DMS 273 treated with DMSO at 0.1 percent for 48 hours (cell line): ENCODE measurements around the gene RNF212B.
"Not testable (repeated sequence)": the region's sequence is repeated elsewhere in the genome, so short reads cannot be mapped to it uniquely, and the experiment has no call there.

ENCODE experiments used
- DNase-seq: peaks from one replicate; lab custom pipeline; 2025; lab: John Stamatoyannopoulos, UW

Gene RNF212B

GRCh38 chr14:23243066-23243465 lies 5.3 kb downstream of the RNF212B start:
- DNase-seq: no peak

GRCh38 chr14:23245282-23245681 lies 7.5 kb downstream of the RNF212B start:
- no peak for DNase-seq

- DNase-seq: no peak
These were observed 10.9 kb downstream of the RNF212B start for GRCh38 chr14:23248601-23249000.

- DNase-seq: no peak
These were observed 12.1 kb downstream of the RNF212B start for GRCh38 chr14:23249824-23250223.

GRCh38 chr14:23252006-23252405 lies 14.3 kb downstream of the RNF212B start:
- DNase-seq: no peak

- no peak for DNase-seq
These were observed 14.9 kb downstream of the RNF212B start for GRCh38 chr14:23252420-23253333.

- no peak for DNase-seq
These were observed 20.5 kb downstream of the RNF212B start for GRCh38 chr14:23258256-23258655.

- no peak for DNase-seq
These were observed 21.7 kb downstream of the RNF212B start for GRCh38 chr14:23259426-23259825.

GRCh38 chr14:23260849-23261248 lies 23.1 kb downstream of the RNF212B start:
- not testable (repeated sequence) for DNase-seq

- no peak for DNase-seq
These were observed 31.5 kb downstream of the RNF212B start for GRCh38 chr14:23269193-23269592.

GRCh38 chr14:23275412-23275811 lies 37.7 kb downstream of the RNF212B start:
- no peak for DNase-seq

- DNase-seq: no peak
These were observed 39.5 kb downstream of the RNF212B start for GRCh38 chr14:23277189-23277588.

GRCh38 chr14:23277928-23278327 lies 40.2 kb downstream of the RNF212B start:
- DNase-seq: not testable (repeated sequence)

- DNase-seq: no peak
These were observed 43.5 kb downstream of the RNF212B start for GRCh38 chr14:23281247-23281646.

GRCh38 chr14:23284654-23285529 lies 47.2 kb downstream of the RNF212B start:
- DNase-seq: no peak

- no peak for DNase-seq
These were observed 47.8 kb downstream of the RNF212B start for GRCh38 chr14:23285530-23286019.

- DNase-seq: peak; percentile 98
These were observed 48.5 kb downstream of the RNF212B start, which contains the start of gene HOMEZ for GRCh38 chr14:23286020-23286901. HOMEZ (minus strand) TSS chr14:23286132; CDS start chr14:23285952, 180 bp downstream.

GRCh38 chr14:23286902-23287479 lies 49.3 kb downstream of the RNF212B start:
- no peak for DNase-seq

GRCh38 chr14:23294734-23295561 lies 57.2 kb downstream of the RNF212B start:
- DNase-seq: peak; percentile 12
